GM12878 (cell line): Measurements from ENCODE around the gene NIN. TPM values are rescaled to one million over a fixed set of nuclear protein-coding genes. Genes with fewer than 3 reads are reported as not detected.

Source experiments
- ATAC-seq: fragments of 200-7000 bp; cut with Tn5 transposase; 3 replicates; pipeline ENCODE4 v1.9.1; 2020; ENCODE audit warnings: mild to moderate bottlenecking, moderate library complexity
- BruUV-seq: library from RNA; stranded (reverse); fragments of 400-500 nt; replicated peaks from 2 replicates; lab custom pipeline; 2021; lab: Mats Ljungman, UMichigan
- CTCF ChIA-PET: fragments of 300-600 bp; sonication (Branson Sonifier 250); formaldehyde crosslinking; extraction: SDS; loops from one replicate; lab custom pipeline; 2021; ENCODE audit warnings: inconsistent platforms; lab: Yijun Ruan, JAX
- POLR2A ChIA-PET: fragments of 350-600 bp; formaldehyde crosslinking; extraction: SDS; loops from one replicate; lab custom pipeline; 2021; ENCODE audit warnings: inconsistent platforms; lab: Charles Lee
- RAD21 ChIA-PET: fragments of 300-600 bp; sonication (Branson Sonifier 250); formaldehyde crosslinking; loops from one replicate; lab custom pipeline; 2023; ENCODE audit warnings: antibody characterized with exemption; ENCODE audit not compliant: unreplicated experiment; lab: Charles Lee
- SMC1A ChIA-PET: fragments of 300-600 bp; sonication (Branson Sonifier 250); formaldehyde crosslinking; loops from one replicate; lab custom pipeline; 2023; ENCODE audit not compliant: unreplicated experiment, uncharacterized antibody; lab: Charles Lee
- DNase-seq: peaks from one replicate; pipeline ENCODE4 v3.0.0-alpha.2; 2011; ENCODE audit warnings: low read depth, low spot score
- FAIRE-seq: peaks from 3 replicates; lab custom pipeline; 2011; peaks lifted over from hg19 to GRCh38; lab: Jason Lieb, UNC
- H2AFZ ChIP-seq: 2 replicates; pipeline ENCODE4 v1.6.0; 2011; ENCODE audit warnings: low read depth, low read length, control low read depth; ENCODE audit not compliant: control insufficient read depth
- H3K27ac ChIP-seq: 2 replicates; pipeline ENCODE4 v1.5.1; 2011; ENCODE audit warnings: control low read depth; ENCODE audit not compliant: control insufficient read depth, insufficient read depth
- H3K27me3 ChIP-seq, 2 experiments: replicated peaks in 1 of 2; 2 replicates each; pipeline versions ENCODE4 v1.6.0 to v1.6.1; 2011; ENCODE audit warnings: low read length in 1 of 2; ENCODE audit not compliant: control insufficient read depth in 2 of 2, insufficient read depth in 2 of 2
- H3K36me3 ChIP-seq, 2 experiments: 2 replicates each; pipeline ENCODE4 v1.5.1; 2011; ENCODE audit warnings: low read length in 1 of 2; ENCODE audit not compliant: control insufficient read depth in 2 of 2, insufficient read depth in 2 of 2
- H3K4me1 ChIP-seq: 2 replicates; pipeline ENCODE4 v1.6.1; 2011; ENCODE audit warnings: mild to moderate bottlenecking, low read length, moderate library complexity, mixed read lengths; ENCODE audit not compliant: control insufficient read depth, insufficient read depth
- H3K4me2 ChIP-seq: 2 replicates; pipeline ENCODE4 v1.6.0; 2011; ENCODE audit warnings: control low read depth; ENCODE audit not compliant: control insufficient read depth, insufficient read depth
- H3K4me3 ChIP-seq: fragments of 200-600 bp; sonication (generic); 2 replicates; pipeline ENCODE4 v1.5.1; 2016
- H3K79me2 ChIP-seq: 2 replicates; pipeline ENCODE4 v1.6.0; 2011; ENCODE audit warnings: low read length; ENCODE audit not compliant: control insufficient read depth, insufficient read depth
- H3K9ac ChIP-seq: 2 replicates; pipeline ENCODE4 v1.8.0; 2011; ENCODE audit warnings: low read length, control low read depth, mixed read lengths; ENCODE audit not compliant: control insufficient read depth, insufficient read depth
- H3K9me3 ChIP-seq: replicated peaks from 3 replicates; pipeline ENCODE4 v1.5.1; 2011; ENCODE audit warnings: mild to moderate bottlenecking, low read length; ENCODE audit not compliant: control insufficient read depth, insufficient read depth
- H4K20me1 ChIP-seq: 2 replicates; pipeline ENCODE4 v1.6.0; 2011; ENCODE audit not compliant: control insufficient read depth, insufficient read depth
- ETV6 ChIP-seq, 2 experiments: fragments of 450-650 bp in 1 of 2; IDR thresholded peaks in 1 of 2; conservative IDR thresholded peaks in 1 of 2; 2 replicates each; pipeline ENCODE4 v1.6.1; 2014; ENCODE audit warnings: antibody characterized with exemption in 1 of 2, borderline replicate concordance in 1 of 2, low read depth in 1 of 2, mild to moderate bottlenecking in 1 of 2, moderate library complexity in 1 of 2
- HDAC2 ChIP-seq: fragments of 200-600 bp; sonication (generic); IDR thresholded peaks from 2 replicates; pipeline ENCODE4 v1.6.1; 2017
- IRF4 ChIP-seq: IDR thresholded peaks from 2 replicates; pipeline ENCODE4 v1.6.1; 2011; ENCODE audit warnings: low read depth, low read length
- NFIC ChIP-seq: IDR thresholded peaks from 2 replicates; pipeline ENCODE4 v1.6.1; 2012; ENCODE audit warnings: low read depth, mild to moderate bottlenecking, inconsistent platforms, low read length, moderate library complexity
- NFYA ChIP-seq: IDR thresholded peaks from 2 replicates; pipeline ENCODE4 v1.6.1; 2011; ENCODE audit warnings: low read depth, mild to moderate bottlenecking, low read length, improper control_type of control experiment, borderline replicate concordance
- RBBP5 ChIP-seq: fragments of 200-600 bp; sonication (generic); conservative IDR thresholded peaks from 2 replicates; pipeline ENCODE4 v1.6.1; 2016
- ZNF217 ChIP-seq: fragments of 450-650 bp; IDR thresholded peaks from 2 replicates; pipeline ENCODE4 v1.6.1; 2017; ENCODE audit warnings: antibody characterized with exemption, mild to moderate bottlenecking
- ZSCAN29 ChIP-seq: fragments of 450-650 bp; IDR thresholded peaks from 2 replicates; pipeline ENCODE4 v1.6.1; 2017; ENCODE audit warnings: mild to moderate bottlenecking, moderate library complexity
- WGBS: methylation state at CpG from one replicate; pipeline ENCODE4 v1.1.6; 2016; ENCODE audit warnings: low lambda C conversion rate; ENCODE audit not compliant: insufficient replicate concordance, insufficient coverage; ENCODE audit errors: missing lambda C conversion rate; 5-methylcytosine and 5-hydroxymethylcytosine counted together
- in situ Hi-C: fragments of 300-500 bp; cut with MboI; formaldehyde crosslinking; loops from 9 replicates; pipeline ENCODE4 v1.14.3; 2018; ENCODE audit warnings: mixed read lengths
- intact Hi-C: fragments of 100-400 bp; cut with micrococcal nuclease; formaldehyde crosslinking; loops from one replicate; pipeline ENCODE4 v1.14.2; 2022; ENCODE audit not compliant: unreplicated experiment
- polyA plus RNA-seq, 11 experiments: library from polyadenylated mRNA; depleted of rRNA in 4 of 11; unstranded in 6 of 11; stranded (reverse) in 5 of 11; fragments of >200 nt; fragmentation: Nextera tagmentation in 4 of 11; fragmentation: Illumina TruSeq in 1 of 11; extraction: Ambion mirVana in 4 of 11; extraction: Trizol in 1 of 11; gene quantifications; 1 replicate in 1 of 11; 2 replicates in 10 of 11; pipeline versions ENCODE4 v1.2.1 to v1.2.3, GENCODE V29; 2011 to 2016; ENCODE audit warnings: inconsistent platforms in 2 of 11, missing spikeins in 2 of 11, low read depth in 1 of 11
- total RNA-seq, 4 experiments: library from RNA; depleted of rRNA in 3 of 4; stranded (reverse); fragments of >200 nt in 3 of 4; fragmentation: Illumina TruSeq in 1 of 4; extraction: Trizol in 1 of 4; gene quantifications; 2 replicates each; pipeline versions ENCODE4 v1.2.1 to v1.2.3, GENCODE V29; 2013 to 2021
- TF ChIP-seq, protein P1 (sequence below): fragments of 450-650 bp; IDR thresholded peaks from 2 replicates; pipeline ENCODE4 v1.6.1; 2016; ENCODE audit warnings: mild to moderate bottlenecking

NIN gene
- total and polyA plus RNA-seq, 10 of the 15 experiments (the other 5 are each of a cell fraction or from before 2014, with no cell fraction given), result 16.2 to 135 (median 70.3) TPM

DNA sequence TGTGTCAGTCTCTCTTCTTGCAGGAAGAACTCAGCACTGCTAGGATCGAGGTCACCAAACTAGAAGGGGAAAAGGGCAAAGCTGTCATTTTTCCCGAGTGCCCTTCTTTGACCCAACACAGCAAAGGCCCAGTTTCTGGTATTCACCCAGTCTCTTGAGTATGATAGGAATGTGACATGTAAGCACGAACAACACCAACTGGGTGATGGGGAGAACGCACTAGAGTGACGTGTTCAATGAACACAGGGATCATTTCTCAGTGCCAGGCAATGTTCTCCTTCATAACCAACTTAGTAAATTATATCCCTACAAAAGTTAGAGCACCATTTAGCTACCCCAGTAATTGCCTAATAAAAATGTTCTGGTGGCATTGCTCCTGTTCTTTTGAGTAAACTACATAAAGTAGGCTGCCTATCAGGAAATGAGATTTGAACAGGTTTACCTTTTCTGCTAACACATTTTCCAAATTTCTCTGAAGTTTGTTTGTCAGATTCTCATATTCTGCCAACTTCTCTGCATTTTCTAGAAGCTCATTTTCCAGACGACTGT, 64.5 kb downstream of the NIN start:
- TF ChIP-seq NFYA (no peak), ZNF217 (no peak), NFIC (no peak), HDAC2 (no peak), IRF4 (no peak), ETV6 (conservative IDR thresholded peaks at IDR 0.05 in 1 of 2, IDR thresholded peaks at IDR 0.05 in 1 of 2; ENCODE audit: borderline replicate concordance in 1 of 2, low read depth in 1 of 2) (no peak), ZSCAN29 (no peak), RBBP5 (no peak)
- TF ChIP-seq, protein P1, sequence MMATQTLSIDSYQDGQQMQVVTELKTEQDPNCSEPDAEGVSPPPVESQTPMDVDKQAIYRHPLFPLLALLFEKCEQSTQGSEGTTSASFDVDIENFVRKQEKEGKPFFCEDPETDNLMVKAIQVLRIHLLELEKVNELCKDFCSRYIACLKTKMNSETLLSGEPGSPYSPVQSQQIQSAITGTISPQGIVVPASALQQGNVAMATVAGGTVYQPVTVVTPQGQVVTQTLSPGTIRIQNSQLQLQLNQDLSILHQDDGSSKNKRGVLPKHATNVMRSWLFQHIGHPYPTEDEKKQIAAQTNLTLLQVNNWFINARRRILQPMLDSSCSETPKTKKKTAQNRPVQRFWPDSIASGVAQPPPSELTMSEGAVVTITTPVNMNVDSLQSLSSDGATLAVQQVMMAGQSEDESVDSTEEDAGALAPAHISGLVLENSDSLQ, result no peak
- Histone ChIP-seq H4K20me1 (no peaks in the 10 kb centered on the region), H3K9ac (no peak overlapping the region), H3K4me3 (no peak overlapping the region), H3K27me3 (no peaks in the 10 kb centered on the region), H3K9me3 (no peaks in the 10 kb centered on the region), H3K36me3 (peaks cover 16 to 72% of the 10 kb centered on the region in 2 experiments), H3K4me2 (no peak overlapping the region), H3K4me1 (peaks cover 12% of the 10 kb centered on the region; the same call in 1 of the 2 replicates), H2AFZ (no peak overlapping the region), H3K27ac (no peak overlapping the region), H3K79me2 (no peaks in the 10 kb centered on the region; the same call in 1 of the 2 replicates)
- DNase-seq (no peak), ATAC-seq (no peak), FAIRE-seq (no peak)
- ChIA-PET POLR2A (interaction anchor here (1.7 kb wide), 1 partner anchor 10 kb away, joined by 4 read pairs; no protein-coding TSS in a partner anchor), RAD21 (interaction anchor here (0.8 to 2.8 kb wide), 8 partner anchors 8 to 165 kb away, joined by 3 to 19 read pairs (median 4); no protein-coding TSS in a partner anchor), SMC1A (interaction anchor here (0.5 to 6.4 kb wide), 10 partner anchors 9 to 406 kb away, joined by 3 to 87 read pairs (median 4); no protein-coding TSS in a partner anchor), CTCF (interaction anchor here (1.0 to 7.1 kb wide), 7 partner anchors 9 to 166 kb away, joined by 3 to 140 read pairs (median 5); no protein-coding TSS in a partner anchor)
- 96% methylated on average over 6 of the region's 6 CpGs for WGBS
- intact Hi-C loops, result loop anchor here (10.0 kb wide), 1 partner anchor 422 kb away; no protein-coding TSS in a partner anchor
- BruUV-seq, result no TSS peak
- in situ Hi-C loops, result no loop called here
